Adrenal gland (tissue), 5 donors: Measurements from ENCODE around the gene SLC35G3.

Experiments
- CTCF ChIP-seq, 6 experiments: fragments of 450-650 bp in 4 of 6; fragments of 200-600 bp in 2 of 6; sonication (generic) in 1 of 6; IDR thresholded peaks; 1 replicate in 5 of 6; 2 replicates in 1 of 6; pipeline versions ENCODE4 v1.5.1 to v1.8.0; 2016 to 2021; ENCODE audit warnings: antibody characterized with exemption in 6 of 6, mild to moderate bottlenecking in 2 of 6, moderate library complexity in 1 of 6
- POLR2A ChIP-seq, 2 donors: fragments of 450-650 bp; IDR thresholded peaks; one replicate each; pipeline ENCODE4 v1.6.1; 2017; ENCODE audit warnings: antibody characterized with exemption in 2 of 2, mild to moderate bottlenecking in 2 of 2, moderate library complexity in 1 of 2
- donor health status: DM: no; HTN: no; CAD: no.

GRCh38 chr17:35149941-35150340, 44.3 kb downstream of the SLC35G3 start:
- no peak for TF ChIP-seq CTCF (IDR thresholded peaks at IDR 0.05)
- no peak for TF ChIP-seq POLR2A (IDR thresholded peaks at IDR 0.05)
